HG03342 (cell line): ENCODE results near the gene TBXAS1.

Source experiments
- ATAC-seq: cut with Tn5 transposase; IDR thresholded peaks from one replicate; pipeline ENCODE4 v1.9.1; 2021; ENCODE audit warnings: mild to moderate bottlenecking, moderate library complexity; ENCODE audit not compliant: unreplicated experiment

The TBXAS1 gene

GRCh38 chr7:139941421-139941820 lies 112.4 kb downstream of the TBXAS1 start:
- ATAC-seq: no peak

GRCh38 chr7:139941866-139942265 lies 112.8 kb downstream of the TBXAS1 start:
- no peak for ATAC-seq

GRCh38 chr7:139942636-139943035 lies 113.6 kb downstream of the TBXAS1 start:
- no peak for ATAC-seq

GRCh38 chr7:139943401-139943800 lies 114.3 kb downstream of the TBXAS1 start:
- ATAC-seq: no peak

- ATAC-seq: no peak
Measured at GRCh38 chr7:139944248-139944647, 115.2 kb downstream of the TBXAS1 start.

- ATAC-seq: no peak
Measured at GRCh38 chr7:139946533-139946932, 117.5 kb downstream of the TBXAS1 start.

GRCh38 chr7:139947021-139947420 lies 118.0 kb downstream of the TBXAS1 start:
- no peak for ATAC-seq

- no peak for ATAC-seq
Measured at GRCh38 chr7:139948167-139948566, 119.1 kb downstream of the TBXAS1 start.

GRCh38 chr7:139948587-139949335 lies 119.7 kb downstream of the TBXAS1 start:
- no peak for ATAC-seq

GRCh38 chr7:139949629-139950028 lies 120.6 kb downstream of the TBXAS1 start:
- ATAC-seq: no peak

GRCh38 chr7:139950881-139951525 lies 121.9 kb downstream of the TBXAS1 start:
- no peak for ATAC-seq

- no peak for ATAC-seq
Measured at GRCh38 chr7:139953229-139953628, 124.2 kb downstream of the TBXAS1 start.

GRCh38 chr7:139955109-139955820 lies 126.2 kb downstream of the TBXAS1 start:
- ATAC-seq: no peak

GRCh38 chr7:139958599-139959284 lies 129.7 kb downstream of the TBXAS1 start:
- ATAC-seq: no peak

GRCh38 chr7:139959285-139959628 lies 130.2 kb downstream of the TBXAS1 start:
- ATAC-seq: no peak

GRCh38 chr7:139959718-139960117 lies 130.7 kb downstream of the TBXAS1 start:
- ATAC-seq: no peak

GRCh38 chr7:139960157-139960556 lies 131.1 kb downstream of the TBXAS1 start:
- no peak for ATAC-seq

- no peak for ATAC-seq
Measured at GRCh38 chr7:139965942-139966628, 137.0 kb downstream of the TBXAS1 start.

GRCh38 chr7:139966949-139967348 lies 137.9 kb downstream of the TBXAS1 start:
- ATAC-seq: no peak

- no peak for ATAC-seq
Measured at GRCh38 chr7:139968931-139969330, 139.9 kb downstream of the TBXAS1 start.

- ATAC-seq: no peak
Measured at GRCh38 chr7:139972029-139972428, 143.0 kb downstream of the TBXAS1 start.
